OCI-LY3 (cell line): ENCODE data around the gene TSPYL2.

ENCODE experiments used
- H2AFZ ChIP-seq: fragments of 200-600, 300-600 bp; shearing (Covaris generic); 2 replicates; pipeline ENCODE4 v1.6.0; 2014; ENCODE audit warnings: antibody characterized with exemption, low read depth, low read length
- H3K27ac ChIP-seq: fragments of 200-600, 300-600 bp; sonication (generic); 2 replicates; pipeline ENCODE4 v1.5.1; 2014; ENCODE audit warnings: mild to moderate bottlenecking, low read length, moderate library complexity, mixed read lengths
- H3K27me3 ChIP-seq: fragments of 200-600, 300-600 bp; sonication (generic); 2 replicates; pipeline ENCODE4 v1.6.1; 2014; ENCODE audit warnings: low read depth, low read length, mixed read lengths
- H3K36me3 ChIP-seq: fragments of 200-600, 300-600 bp; sonication (generic); replicated peaks from 2 replicates; pipeline ENCODE3; 2014; ENCODE audit warnings: low read depth, low read length, mixed read lengths
- H3K4me1 ChIP-seq: fragments of 300-600, 200-600 bp; sonication (generic); 2 replicates; pipeline ENCODE4 v1.6.1; 2014; ENCODE audit warnings: low read length, mixed read lengths
- H3K4me2 ChIP-seq: fragments of 200-600, 300-600 bp; sonication (generic); 2 replicates; pipeline ENCODE4 v1.6.1; 2014; ENCODE audit warnings: low read length, mixed read lengths
- H3K4me3 ChIP-seq: fragments of 300-600, 200-600 bp; sonication (generic); 2 replicates; pipeline ENCODE4 v1.5.1; 2014; ENCODE audit warnings: antibody characterized with exemption, mild to moderate bottlenecking, low read length, moderate library complexity
- H3K79me2 ChIP-seq: fragments of 300-600, 200-600 bp; shearing (Covaris generic); 2 replicates; pipeline ENCODE4 v1.6.1; 2014; ENCODE audit warnings: mild to moderate bottlenecking, low read length, mixed read lengths
- H3K9ac ChIP-seq: fragments of 300-600, 200-600 bp; shearing (Covaris generic); 2 replicates; pipeline ENCODE4 v1.6.0; 2014; ENCODE audit warnings: mild to moderate bottlenecking, low read length, moderate library complexity
- H3K9me3 ChIP-seq: fragments of 200-600, 300-600 bp; shearing (Covaris generic); 2 replicates; pipeline ENCODE4 v1.6.1; 2014; ENCODE audit warnings: low read length, mixed read lengths; ENCODE audit not compliant: insufficient read depth
- H4K20me1 ChIP-seq: fragments of 200-600, 300-600 bp; sonication (generic); 2 replicates; pipeline ENCODE4 v1.6.1; 2016; ENCODE audit warnings: low read length, mixed read lengths; ENCODE audit not compliant: insufficient read depth
- EZH2phosphoT487 ChIP-seq: fragments of 200-600 bp; shearing (Covaris generic); IDR thresholded peaks from 2 replicates; pipeline ENCODE4 v1.6.1; 2018; ENCODE audit warnings: antibody characterized with exemption, mixed run types, low read depth
- TF ChIP-seq, protein P1 (sequence below): fragments of 200-600, 300-600 bp; sonication (generic); IDR thresholded peaks from 2 replicates; pipeline ENCODE4 v1.5.1; 2014; ENCODE audit warnings: antibody characterized with exemption, low read length, low read depth

The TSPYL2 gene

DNA sequence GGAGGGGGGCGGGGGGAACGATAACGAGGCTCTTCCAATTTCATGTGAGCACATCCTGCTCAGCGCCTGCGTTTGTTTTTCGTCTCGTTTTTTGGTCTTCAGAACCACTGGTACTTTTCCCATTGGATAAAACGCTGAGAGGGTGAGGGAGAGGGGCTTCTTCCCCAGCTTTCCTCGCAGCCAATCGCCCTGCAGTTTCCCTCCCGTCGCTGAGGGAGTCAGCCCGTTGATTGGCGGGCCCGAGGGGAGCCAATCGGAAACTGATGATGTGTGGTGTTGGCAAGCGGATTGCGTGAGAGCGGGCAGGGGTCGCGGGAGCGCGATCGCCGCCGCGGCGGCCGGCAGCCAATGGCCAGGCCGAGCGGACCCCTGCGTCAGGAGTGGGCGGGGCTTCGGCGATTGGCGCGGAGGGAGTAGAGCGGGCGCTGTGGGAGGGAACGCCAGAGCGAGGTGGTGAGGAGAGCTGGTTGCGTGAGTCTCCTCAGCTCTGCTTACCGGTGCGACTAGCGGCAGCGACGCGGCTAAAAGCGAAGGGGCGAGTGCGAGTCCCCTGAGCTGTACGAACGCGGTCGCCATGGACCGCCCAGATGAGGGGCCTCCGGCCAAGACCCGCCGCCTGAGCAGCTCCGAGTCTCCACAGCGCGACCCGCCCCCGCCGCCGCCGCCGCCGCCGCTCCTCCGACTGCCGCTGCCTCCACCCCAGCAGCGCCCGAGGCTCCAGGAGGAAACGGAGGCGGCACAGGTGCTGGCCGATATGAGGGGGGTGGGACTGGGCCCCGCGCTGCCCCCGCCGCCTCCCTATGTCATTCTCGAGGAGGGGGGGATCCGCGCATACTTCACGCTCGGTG is at the start of gene TSPYL2:
Gene TSPYL2 (plus strand): TSS at position 443 of the 848 bp plus-strand sequence. CDS start 132 bp downstream, at position 575.
- TF ChIP-seq, protein P1, sequence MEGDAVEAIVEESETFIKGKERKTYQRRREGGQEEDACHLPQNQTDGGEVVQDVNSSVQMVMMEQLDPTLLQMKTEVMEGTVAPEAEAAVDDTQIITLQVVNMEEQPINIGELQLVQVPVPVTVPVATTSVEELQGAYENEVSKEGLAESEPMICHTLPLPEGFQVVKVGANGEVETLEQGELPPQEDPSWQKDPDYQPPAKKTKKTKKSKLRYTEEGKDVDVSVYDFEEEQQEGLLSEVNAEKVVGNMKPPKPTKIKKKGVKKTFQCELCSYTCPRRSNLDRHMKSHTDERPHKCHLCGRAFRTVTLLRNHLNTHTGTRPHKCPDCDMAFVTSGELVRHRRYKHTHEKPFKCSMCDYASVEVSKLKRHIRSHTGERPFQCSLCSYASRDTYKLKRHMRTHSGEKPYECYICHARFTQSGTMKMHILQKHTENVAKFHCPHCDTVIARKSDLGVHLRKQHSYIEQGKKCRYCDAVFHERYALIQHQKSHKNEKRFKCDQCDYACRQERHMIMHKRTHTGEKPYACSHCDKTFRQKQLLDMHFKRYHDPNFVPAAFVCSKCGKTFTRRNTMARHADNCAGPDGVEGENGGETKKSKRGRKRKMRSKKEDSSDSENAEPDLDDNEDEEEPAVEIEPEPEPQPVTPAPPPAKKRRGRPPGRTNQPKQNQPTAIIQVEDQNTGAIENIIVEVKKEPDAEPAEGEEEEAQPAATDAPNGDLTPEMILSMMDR = no peak
- TF ChIP-seq EZH2phosphoT487 = no peak
- peaks cover 14% of the 10 kb centered on the region for H3K79me2 ChIP-seq
- peaks cover 11% of the 10 kb centered on the region for H3K4me1 ChIP-seq
- peak within 1 kb of the TSS; percentile 29; the same call in 1 of the 2 replicates for H3K27ac ChIP-seq
- no peaks in the 10 kb centered on the region for H3K27me3 ChIP-seq
- H4K20me1 ChIP-seq = no peaks in the 10 kb centered on the region
- no peaks in the 10 kb centered on the region for H3K9me3 ChIP-seq
- peak within 1 kb of the TSS; percentile 98 for H3K4me3 ChIP-seq
- H2AFZ ChIP-seq = no peak within 1 kb of the TSS
- H3K36me3 ChIP-seq = peaks cover 16% of the 10 kb centered on the region
- H3K9ac ChIP-seq = peak within 1 kb of the TSS; percentile 81
- peak within 1 kb of the TSS; percentile 92 for H3K4me2 ChIP-seq

DNA sequence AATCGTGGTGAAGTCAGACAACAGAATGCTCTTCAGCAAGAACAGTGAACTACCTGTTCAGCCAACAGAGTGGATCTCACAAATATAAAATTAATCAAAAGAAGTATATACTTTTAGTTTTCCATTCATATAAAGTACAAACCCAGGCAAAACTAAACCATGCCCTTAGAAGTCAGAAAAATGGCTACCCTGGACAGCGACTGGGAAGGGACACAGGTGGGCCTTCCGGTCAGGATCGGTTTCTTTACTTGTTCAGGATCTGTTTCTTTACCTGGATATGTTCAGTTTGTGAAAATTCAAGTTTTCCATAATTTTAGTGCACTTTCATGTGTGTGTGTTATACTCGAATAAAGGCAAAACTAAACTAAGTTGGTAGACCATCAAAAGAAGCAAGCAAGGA is 46.0 kb upstream of the TSPYL2 start:
- Histone ChIP-seq H4K20me1 (no peaks in the 10 kb centered on the region), H3K4me3 (no peak overlapping the region), H3K79me2 (no peaks in the 10 kb centered on the region), H3K36me3 (no peaks in the 10 kb centered on the region), H3K9ac (no peak overlapping the region), H3K27ac (no peak overlapping the region), H2AFZ (no peak overlapping the region), H3K4me2 (no peak overlapping the region), H3K27me3 (0 out of 2 replicates have a peak, but pooled peaks cover 2% of the 10 kb centered on the region), H3K9me3 (no peaks in the 10 kb centered on the region), H3K4me1 (no peaks in the 10 kb centered on the region)
- TF ChIP-seq, protein P1 = no peak
- TF ChIP-seq EZH2phosphoT487 = no peak

DNA sequence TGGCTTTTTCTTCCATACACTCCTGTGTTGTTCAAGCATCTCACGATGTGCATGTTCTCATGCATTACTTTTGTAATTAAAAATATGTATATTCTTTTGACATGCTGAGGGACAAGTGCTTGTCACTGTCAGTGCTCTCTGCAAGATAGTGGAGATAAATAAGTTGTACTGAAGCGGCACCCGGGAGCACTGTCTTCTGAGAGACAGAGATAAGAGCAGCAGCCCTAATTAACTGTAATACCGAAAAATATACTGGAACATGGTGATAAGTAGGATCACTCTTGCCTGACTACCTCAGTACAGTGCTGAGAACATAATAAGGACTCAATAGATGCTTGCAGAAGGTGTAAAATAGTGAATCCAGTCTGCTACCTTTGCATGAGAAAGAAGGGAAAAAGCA is 42.9 kb upstream of the TSPYL2 start:
- H3K4me1 ChIP-seq = no peaks in the 10 kb centered on the region
- H3K9ac ChIP-seq = no peak overlapping the region
- no peak overlapping the region for H3K4me3 ChIP-seq
- H3K27me3 ChIP-seq = 0 out of 2 replicates have a peak, but pooled peaks cover 2% of the 10 kb centered on the region
- no peaks in the 10 kb centered on the region for H3K9me3 ChIP-seq
- no peaks in the 10 kb centered on the region for H3K36me3 ChIP-seq
- TF ChIP-seq, protein P1 = no peak
- no peak for TF ChIP-seq EZH2phosphoT487
- H3K4me2 ChIP-seq = no peak overlapping the region
- no peaks in the 10 kb centered on the region for H4K20me1 ChIP-seq
- H3K27ac ChIP-seq = no peak overlapping the region
- no peak overlapping the region for H2AFZ ChIP-seq
- H3K79me2 ChIP-seq = no peaks in the 10 kb centered on the region

DNA sequence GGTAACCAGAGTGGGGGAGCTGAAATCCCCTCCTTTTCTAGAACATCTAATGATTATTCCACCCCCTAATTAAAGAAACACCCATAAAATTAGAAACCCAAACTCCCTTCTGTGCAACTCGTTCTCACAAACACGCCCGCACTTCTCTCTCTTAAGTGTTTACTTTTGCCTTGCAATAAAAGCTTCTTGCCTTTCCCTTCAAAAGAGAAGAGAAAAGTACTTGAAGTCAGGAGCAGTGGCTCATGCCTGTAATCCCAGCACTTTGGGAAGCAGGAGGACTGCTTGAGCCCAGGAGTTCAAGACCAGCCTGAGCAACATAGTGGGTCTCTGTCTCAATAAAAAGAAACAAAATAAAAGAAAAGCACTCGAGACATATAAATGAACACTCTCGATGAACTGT is 37.2 kb upstream of the TSPYL2 start:
- Histone ChIP-seq H3K36me3 (no peaks in the 10 kb centered on the region), H3K4me3 (no peak overlapping the region), H3K27me3 (0 out of 2 replicates have a peak, but pooled peaks cover 2% of the 10 kb centered on the region), H3K79me2 (no peaks in the 10 kb centered on the region), H3K4me2 (no peak overlapping the region), H2AFZ (no peak overlapping the region), H4K20me1 (no peaks in the 10 kb centered on the region), H3K9ac (no peak overlapping the region), H3K27ac (no peak overlapping the region), H3K4me1 (no peaks in the 10 kb centered on the region), H3K9me3 (no peaks in the 10 kb centered on the region)
- TF ChIP-seq, protein P1 = no peak
- TF ChIP-seq EZH2phosphoT487 = no peak
